AML-193 (cell line): ENCODE measurements around the gene TSPAN12.
A peak's percentile ranks its signal among the peaks of the same experiment; 100 is the strongest.
"Not testable (repeated sequence)": the region's sequence is repeated elsewhere in the genome, so short reads cannot be mapped to it uniquely, and the experiment has no call there.

Experiments used
- DNase-seq, 2 experiments: peaks; one replicate each; lab custom pipeline; 2025; lab: John Stamatoyannopoulos, UW

TSPAN12 gene

DNA sequence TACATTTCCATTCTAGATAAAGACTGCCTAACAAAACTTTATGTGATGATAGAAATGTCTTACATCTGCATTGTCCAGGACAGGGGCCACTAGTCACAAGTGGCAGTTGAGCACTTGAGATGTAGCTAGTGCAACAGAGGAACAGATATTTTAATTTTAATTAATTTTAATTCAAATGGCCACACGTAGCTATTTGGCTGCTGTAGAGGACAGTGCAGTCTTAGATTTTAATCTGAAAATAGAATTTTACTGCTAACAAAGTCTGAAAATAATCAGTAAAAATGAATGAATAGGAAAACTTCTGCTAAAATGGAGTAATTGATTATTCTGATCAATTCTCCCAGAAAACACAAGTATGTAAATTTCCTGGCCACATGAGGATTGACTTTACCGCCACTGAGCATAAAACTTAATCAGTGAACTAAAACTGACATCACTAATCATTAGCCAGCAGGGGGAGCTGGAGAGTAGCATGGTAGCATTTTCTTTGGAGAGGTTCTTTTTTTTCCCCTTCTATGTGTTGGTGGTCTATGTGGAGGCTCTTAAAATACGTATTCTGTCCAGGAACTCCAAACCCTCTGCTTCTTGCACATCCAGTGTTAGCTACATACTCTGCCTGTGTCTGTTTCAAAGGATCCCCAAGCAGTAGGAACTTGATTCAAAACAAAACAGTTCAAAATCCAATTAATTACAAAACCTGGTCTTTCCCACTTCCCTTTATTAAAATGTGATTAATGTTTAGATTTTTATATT is 52.1 kb downstream of the TSPAN12 start:
- peak; percentile 24 for DNase-seq

DNA sequence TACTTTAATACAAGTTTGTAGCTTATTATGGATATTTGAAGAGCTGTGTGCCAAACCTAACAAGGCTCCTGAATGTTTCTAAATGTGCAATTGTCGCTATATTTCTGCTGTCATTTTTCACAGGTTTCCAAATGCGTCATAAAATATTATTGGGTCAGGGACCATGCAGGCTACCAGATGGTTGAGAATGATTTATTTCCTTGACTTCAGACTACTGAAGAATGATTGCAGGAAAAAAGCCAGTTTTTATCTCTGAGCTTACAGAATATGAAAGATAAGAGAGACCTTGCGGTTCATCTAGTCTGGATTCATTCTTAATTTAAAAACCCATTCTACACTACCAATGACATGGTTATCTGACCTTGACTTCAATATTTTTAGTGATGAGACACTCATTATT is 55.2 kb downstream of the TSPAN12 start:
- DNase-seq = no peak

DNA sequence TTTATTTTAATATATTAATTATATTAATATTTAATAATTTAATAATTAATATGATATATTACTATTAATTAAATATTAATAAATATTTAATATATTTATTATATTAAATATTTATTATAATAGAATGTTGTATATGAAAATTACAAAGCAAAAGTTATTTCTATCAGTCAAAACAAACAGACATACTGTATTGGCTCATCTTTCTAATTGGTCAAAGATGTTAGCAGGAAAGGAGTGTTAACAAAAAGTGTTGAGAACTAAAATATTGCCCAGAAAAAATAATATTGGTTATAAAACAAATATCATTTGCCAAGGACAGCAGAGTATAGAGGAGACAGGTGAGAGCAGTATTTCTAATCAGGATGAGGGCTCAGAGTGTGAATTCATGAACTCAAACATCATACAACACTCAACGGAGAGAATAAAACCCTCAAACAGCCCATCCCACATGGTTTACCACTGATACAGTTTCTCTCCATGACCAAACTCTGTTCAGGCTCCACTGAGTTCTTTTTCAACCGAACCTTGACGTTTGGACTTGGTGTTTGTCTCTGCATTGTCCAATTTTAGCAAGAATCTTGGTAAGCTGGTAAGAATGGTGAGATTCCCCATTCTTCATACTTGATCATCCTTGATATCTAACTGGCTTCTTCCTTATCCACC is 58.0 kb downstream of the TSPAN12 start:
- no peak for DNase-seq

DNA sequence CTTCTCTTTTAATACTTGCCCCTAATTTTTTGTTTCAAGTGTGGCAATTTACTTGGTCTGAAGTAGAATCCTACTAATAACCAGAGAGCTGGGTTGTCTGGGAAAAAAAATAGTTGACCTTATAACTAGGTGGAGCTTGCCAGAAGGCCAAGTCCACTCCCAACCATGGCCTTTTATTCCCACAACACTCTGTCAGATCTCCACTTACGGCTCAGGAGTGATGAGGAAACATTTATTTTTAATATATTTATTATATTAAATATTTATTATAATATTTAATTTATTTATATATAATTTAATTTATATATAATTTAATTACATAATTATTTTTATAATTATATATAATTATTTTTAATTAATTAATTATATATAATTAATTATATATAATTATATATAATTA is 58.8 kb downstream of the TSPAN12 start:
- no peak for DNase-seq

DNA sequence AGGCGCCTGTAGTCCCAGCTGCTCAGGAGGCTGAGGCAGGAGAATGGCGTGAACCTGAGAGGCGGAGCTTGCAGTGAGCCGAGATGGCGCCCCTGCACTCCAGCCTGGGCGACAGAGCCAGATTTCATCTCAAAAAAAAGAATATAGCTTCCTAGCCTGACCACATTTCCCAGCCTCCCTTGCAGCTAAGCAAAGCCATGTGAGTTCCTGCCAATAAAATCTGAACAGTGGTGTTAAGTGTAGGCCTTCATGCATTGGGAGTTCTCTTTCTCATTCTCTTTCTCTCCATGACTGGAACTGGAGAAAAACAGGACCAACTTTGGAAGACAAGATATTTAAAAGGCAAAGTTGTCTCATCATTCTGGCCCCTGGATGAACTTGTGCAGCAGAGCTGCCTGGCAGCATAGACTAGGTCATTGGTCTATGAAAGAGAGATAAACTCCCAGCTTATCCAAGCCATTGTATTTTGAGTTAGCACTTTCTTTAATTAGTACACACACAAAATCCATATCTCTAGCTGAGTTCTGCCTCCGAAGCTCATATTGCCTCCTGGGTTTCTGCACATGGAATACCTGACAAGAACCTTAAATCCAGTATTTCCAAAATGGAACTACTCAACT is 60.8 kb downstream of the TSPAN12 start:
- DNase-seq = no peak

DNA sequence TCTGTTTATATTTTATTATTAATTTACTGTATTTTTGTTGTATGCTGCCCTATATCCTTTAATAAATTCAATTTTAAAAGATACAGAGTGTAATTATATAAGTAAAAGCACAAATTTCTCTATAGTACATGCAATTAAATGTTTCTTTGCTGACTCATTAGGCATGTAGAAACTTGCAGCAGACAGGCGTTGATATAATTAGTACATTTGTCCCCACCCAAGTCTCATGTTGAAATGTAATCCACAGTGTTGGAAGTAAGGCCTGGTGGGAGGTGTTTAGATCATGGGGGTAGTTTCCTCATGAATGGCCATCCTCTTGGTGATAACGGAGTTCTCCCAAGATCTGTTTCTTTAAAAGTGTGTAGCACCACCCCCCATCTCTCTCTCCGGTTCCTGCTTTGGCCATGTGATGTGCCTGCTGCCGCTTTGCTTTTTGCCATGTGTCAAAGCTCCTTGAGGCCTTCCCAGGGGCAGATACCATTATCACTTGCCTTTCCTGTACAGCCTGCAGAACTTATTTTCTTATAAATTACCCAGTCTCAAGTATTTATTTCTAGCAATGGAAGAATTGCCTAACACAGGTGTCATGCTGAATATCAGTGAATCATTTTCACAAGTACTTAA is 63.7 kb downstream of the TSPAN12 start:
- no peak for DNase-seq

DNA sequence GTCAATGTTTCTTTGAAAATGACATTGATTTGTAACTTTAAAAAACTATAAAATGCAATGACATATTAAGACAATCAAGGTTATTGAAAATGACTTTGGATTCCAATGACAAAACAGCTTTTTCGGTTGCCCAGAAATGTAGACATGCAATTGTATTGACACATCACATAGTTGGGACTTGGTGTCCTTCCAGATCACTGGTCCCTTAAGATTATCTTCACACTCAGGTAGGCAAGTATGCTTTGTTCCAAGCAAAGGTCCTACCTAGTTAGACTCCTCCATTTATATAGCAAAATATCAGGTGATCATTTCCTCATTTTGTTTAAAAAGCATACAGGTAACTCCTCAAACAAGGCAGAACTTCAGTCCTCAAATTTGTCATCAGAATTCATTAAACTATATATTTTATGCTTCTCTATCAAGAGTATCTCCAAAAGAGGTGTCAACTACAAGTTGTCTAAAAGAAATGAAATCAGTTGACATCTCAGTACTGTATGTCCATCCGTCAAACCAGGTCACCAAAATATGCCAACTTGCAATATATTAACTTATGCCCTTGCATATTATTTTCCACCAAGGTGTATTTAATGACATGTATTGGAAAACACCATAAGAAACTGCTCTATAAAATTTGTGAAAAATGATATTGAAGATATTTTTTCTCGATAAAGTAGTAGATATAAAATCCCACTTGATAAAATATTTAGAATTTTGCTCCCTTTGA is 64.6 kb downstream of the TSPAN12 start:
- DNase-seq = no peak

DNA sequence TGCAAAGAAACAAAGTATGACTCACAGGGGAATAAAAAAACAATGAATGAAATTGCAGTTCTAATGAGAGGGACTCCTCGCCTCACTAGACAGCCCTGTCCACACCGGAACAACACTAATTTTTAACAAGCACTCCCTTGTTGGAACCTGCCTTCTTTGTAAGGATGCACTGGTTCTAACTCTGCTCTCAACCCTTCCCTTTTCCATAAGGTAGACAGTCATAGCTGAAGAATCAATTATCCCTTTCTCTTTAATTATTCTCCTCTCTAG is 65.1 kb downstream of the TSPAN12 start:
- DNase-seq = no peak

DNA sequence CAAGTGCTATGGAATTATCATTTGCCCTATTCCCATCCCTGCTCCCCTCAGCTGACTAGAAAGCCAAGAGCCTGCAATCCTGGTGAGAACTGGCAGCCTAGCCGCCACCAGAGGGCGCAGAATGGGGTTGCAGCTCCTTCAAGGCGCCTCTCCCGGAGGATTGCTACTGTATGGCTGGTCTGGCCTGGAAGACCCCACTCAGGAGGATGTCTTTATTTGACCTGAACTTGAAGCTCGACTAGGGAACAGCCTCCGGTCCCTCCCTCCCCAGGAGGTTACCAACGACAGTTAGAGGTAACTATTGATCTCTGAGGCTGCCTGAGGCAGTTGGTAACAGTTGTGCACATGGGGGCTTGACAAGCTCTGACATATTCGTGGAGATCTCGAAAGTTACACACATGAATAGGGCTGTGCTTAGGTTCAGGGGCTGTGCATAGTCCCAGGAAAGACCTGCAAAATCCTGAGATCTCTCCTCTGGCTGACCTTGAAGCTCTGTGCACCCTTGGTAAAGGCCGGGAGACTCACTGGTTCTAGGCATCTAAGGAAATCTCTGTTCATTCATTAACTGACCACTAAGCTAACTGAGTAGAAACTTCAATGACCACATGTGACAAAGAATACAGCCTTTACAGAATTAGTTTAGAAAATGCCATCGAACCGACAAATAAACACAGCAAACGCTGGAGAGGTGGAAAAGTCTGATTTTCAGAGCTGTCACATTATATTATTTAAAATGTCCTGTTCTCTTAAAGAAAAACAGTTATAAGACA is 65.7 kb downstream of the TSPAN12 start:
- peak; percentile 19 to 45 for DNase-seq

DNA sequence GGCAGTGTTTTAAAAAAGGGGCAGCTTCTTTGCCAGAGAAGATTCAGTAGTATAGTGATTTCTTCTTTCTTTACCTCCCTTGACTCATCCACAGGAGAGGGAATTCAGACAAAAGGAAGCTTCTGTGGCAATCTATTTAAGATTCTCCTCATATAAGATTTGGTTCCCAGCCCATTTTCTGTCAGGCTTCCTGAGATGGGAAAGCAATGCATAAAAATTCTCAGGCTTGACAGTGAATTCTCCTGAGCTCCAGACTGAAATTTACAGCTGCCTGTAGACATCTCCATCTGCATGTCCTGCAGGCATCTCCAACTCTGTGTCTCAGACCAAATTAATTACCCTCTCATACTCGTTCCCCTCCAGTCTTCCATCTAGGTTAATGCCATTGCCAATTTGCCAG is 72.8 kb downstream of the TSPAN12 start:
- DNase-seq = no peak

DNA sequence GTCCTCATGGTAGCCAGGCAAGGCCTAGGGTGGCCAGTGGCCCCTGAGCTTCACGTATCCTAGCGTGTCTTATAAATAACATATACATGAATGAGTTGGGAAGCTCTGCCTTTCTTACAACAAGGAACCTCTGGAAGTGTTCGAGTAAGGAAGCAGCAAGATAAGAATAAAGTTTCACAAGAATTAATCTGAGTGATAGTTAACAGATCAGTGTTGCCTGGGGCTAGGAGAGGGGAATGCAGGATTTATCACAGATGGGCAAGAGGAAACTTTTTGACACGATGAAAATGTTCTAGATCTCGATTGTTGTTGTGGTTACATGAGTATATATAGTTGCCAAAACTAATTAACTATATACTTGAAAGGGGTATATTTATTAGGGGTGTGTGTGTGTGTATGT is 74.2 kb downstream of the TSPAN12 start:
- DNase-seq = no peak

DNA sequence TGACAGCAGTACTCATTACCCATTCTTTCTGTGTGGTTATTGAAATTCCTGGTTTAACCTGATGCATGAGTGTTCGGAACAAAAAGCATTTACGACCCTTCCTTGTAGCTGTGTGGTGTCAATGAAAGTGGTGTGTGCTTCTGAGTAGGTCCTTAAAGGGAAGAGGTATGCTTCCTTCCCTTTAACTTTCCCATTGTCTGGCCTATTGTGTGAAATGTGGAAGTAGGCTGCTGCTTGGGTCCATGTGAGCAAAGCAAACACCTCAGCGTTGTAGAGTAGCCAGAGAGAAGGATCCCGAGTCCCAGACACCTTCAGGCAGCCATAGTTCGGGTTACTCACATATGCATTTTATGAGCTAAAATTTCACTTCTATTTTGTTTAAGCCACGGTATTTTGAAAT is 74.7 kb downstream of the TSPAN12 start:
- no peak for DNase-seq

DNA sequence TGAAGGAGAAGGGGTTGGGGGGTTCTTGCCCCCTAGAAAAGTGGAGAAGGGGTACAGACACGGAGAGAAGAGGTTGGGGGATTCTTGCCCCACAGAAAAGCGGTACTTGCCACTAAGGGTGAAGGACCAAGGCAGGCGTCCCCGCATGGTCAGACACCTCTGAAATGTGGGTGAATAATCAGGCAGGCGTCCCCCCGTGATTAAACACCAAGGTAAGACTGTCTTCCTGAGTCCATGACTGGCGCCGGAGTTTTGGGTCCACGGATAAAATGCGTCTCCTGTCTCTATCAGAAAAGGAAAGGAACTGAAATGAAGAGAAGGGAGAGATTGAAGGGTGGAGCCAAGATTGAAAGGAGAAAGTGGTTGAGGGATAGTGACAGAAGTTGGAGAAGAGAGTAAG is 76.0 kb downstream of the TSPAN12 start:
- DNase-seq = not testable (repeated sequence)

DNA sequence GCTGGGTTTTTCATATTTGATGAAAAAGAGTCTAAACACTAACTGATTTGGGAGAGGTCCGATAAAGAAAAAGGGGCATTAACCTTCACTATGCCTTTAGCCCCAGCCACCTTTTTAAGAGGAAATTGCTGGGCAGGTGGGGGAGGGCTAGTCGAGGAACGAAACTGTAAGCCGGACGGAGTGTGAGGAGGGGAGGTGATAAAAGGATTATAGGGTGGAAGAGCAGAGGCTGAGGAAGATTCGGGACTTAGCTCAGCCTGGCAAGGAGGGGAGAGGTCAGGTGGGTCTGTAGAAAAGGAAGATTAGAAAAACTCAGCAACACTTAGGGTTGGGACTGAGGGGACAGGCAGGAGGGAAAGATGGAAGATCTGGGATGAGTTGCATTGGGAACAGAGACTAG is 77.0 kb downstream of the TSPAN12 start:
- DNase-seq = no peak

DNA sequence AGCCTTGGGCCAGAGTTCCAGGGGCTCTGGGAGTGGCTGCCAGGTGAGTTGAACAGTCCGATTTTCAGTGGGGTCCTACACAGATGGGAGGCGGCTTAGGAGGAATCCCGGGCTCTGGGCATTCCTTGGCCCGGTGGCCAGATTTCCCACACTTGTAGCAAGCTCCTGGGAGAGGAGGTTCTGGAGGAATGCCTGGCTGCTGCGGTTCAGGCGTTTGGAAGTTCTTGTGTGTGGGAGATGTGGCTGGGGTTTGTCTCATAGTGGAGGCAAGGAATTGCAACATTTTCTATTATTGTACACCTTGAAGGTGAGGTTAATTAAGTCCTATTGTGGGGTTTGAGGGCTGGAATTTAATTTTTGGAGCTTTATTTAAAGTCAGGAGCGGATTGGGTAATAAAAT is 77.5 kb downstream of the TSPAN12 start:
- DNase-seq = not testable (repeated sequence)

DNA sequence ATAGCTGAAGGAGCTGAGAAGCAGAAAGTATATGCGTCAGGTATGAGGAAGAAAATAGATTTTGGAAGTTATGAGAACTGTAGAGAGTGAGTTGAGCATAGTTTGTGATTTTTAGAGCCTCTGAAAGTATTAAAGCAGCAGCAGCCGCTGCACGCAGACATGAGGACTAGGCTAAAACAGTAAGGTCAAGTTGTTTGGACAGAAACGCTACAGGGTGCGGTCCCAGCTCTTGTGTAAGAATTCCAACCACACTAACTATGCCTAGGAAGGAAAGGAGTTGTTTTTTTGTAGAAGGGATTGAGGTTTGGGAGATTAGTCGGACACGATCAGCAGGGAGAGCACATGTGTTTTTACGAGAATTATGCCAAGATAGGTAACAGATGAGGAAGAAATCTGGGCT is 78.9 kb downstream of the TSPAN12 start:
- DNase-seq = not testable (repeated sequence)

DNA sequence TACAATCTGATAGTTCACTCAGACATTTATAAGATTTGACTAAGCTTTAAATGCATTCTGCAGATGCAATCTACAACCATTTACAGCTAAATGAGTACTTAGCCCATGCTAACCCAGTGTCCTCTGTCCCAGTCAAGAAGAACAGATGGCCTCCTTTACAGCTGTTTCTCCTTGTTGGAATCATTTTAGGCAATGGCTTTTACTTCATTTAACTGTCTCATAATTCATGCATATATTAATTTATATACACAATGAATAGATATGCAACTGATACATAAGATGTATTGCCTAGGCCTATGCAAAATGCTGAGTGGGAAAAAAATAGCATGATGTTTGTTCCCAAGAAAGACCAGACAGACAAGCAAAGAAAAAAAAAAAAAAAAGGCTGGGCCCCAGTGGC is 82.2 kb downstream of the TSPAN12 start:
- DNase-seq = no peak

DNA sequence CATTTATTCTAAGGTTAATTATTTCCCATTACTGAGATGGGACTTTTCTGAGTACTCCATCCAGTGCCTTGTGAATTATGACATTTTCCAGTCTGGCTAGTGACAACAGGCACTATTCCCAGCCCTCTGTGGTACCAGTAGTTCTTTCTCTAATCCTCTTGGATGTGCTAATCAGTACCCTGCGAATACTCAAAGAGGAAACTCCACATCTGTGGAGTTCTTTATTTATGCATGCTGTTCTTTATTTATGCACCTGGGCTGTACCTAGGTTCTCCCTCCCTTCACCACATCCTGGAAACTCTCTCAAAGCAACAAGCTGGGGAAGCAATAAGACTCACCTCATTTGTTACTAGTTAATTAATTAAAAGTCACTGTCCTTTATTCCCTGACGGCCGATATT is 83.5 kb downstream of the TSPAN12 start:
- no peak for DNase-seq

DNA sequence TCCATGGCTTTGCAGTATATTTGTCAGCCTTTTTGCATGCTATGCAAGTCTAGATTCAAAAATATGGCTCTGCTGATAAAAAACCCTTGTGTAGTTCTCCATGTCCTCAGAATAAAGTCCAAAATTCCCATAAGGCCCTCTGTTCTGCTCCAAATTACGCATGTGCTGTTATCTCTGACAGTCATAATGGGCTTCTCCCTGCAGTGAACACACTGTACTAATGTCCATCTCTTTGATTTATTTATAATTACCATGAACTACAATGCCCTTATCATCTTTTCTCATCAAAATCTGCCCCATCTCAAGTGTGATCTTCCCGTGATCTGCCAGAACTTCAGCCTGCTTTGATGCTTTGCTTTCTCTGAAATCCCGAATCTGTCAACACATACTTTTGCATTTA is 87.7 kb downstream of the TSPAN12 start:
- DNase-seq = no peak

DNA sequence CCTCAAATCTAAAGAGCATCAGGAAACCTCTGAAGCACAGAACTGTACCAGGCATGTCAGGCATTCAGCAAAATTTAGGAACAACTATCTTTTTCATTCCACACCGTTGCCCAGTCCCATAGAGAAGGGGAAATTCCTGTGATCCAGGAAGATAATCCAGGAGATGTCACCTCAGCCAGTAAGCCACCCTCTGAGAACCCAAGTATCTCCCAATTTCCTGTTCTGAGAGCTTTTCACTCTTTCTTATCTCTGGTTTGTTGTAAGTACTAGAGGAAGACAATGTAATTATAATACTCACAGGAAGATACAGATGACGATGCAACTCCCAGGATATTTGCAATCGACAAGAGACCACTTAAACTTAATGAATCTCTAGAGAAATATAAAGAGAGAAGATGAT is 97.1 kb downstream of the TSPAN12 start:
- no peak for DNase-seq

DNA sequence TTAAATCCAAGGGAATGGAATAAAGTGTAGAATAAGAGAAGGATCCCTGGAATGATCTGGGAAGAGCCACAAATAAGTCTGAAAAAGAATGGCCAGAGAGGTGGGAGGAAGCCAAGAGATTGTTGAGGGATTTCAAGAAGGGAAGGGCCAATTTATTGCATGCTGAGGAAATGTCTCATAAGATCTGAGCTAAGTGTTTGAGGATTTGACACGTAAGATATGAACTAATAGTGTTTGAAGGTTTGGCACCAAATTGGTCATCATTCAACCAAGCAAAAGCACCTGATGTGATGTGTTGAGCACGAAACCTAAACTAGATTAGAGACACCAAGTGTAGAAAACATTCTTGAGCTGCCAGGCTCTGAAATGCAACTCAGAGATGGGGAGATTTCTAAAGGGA is 97.9 kb downstream of the TSPAN12 start:
- no peak for DNase-seq

DNA sequence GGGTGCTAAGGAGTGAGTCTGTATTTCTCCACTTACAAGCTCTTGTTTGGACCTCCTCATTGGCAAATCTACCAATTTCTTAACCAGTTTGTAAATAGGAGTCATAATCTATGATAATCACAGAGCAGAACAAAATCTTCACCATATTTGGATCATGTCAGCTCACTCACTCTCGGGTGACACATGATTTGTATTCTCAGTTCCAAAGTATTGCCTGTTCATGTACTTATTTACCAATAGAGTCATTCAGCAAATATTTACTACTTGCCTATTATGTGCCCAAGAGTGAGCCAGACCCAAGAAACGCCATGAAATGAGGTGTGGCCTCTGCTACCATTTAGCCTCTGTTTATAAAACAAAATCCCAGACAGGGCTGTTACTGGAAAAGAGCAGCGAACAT is 114.8 kb downstream of the TSPAN12 start:
- DNase-seq = no peak
